ENCODE measurements around the gene VPS9D1. TPM values are rescaled to one million over a fixed set of nuclear protein-coding genes. Genes with fewer than 3 reads are reported as not detected.

The VPS9D1 gene
- total RNA-seq, 4 donors from 2014 or later: 1.5 to 10.5 (median 3.6) TPM

GRCh38 chr16:89700100-89700648 is 20.5 kb downstream of the VPS9D1 start:
- TF ChIP-seq CTCF (IDR thresholded peaks at IDR 0.05; ENCODE audit: low read depth): no peak

GRCh38 chr16:89697616-89698331 is 22.9 kb downstream of the VPS9D1 start:
- TF ChIP-seq CTCF (IDR thresholded peaks at IDR 0.05; ENCODE audit: low read depth): no peak

- no peak for TF ChIP-seq CTCF (IDR thresholded peaks at IDR 0.05; ENCODE audit: low read depth)
Measured at GRCh38 chr16:89697161-89697615, 23.5 kb downstream of the VPS9D1 start.

GRCh38 chr16:89696670-89697128 is 24.0 kb downstream of the VPS9D1 start:
- TF ChIP-seq CTCF (IDR thresholded peaks at IDR 0.05; ENCODE audit: low read depth): no peak

GRCh38 chr16:89695875-89696669 is 24.6 kb downstream of the VPS9D1 start:
- no peak for TF ChIP-seq CTCF (IDR thresholded peaks at IDR 0.05; ENCODE audit: low read depth)

GRCh38 chr16:89695086-89695874 is 25.4 kb downstream of the VPS9D1 start:
- no peak for TF ChIP-seq CTCF (IDR thresholded peaks at IDR 0.05; ENCODE audit: low read depth)
